Urinary bladder (tissue), 4 donors: ENCODE measurements around the gene PHKA2. TPM values are rescaled to one million over a fixed set of nuclear protein-coding genes. Genes with fewer than 3 reads are reported as not detected.
"Not testable (repeated sequence)": the region's sequence is repeated elsewhere in the genome, so short reads cannot be mapped to it uniquely, and the experiment has no call there.

Source experiments
- DNase-seq: peaks from one replicate; pipeline ENCODE4 v3.0.0-alpha.2; 2015; ENCODE audit errors: extremely low spot score
- H3K27ac ChIP-seq: one replicate; pipeline ENCODE4 v1.5.1; 2013; ENCODE audit warnings: low read depth, mild to moderate bottlenecking, moderate library complexity
- H3K36me3 ChIP-seq: one replicate; pipeline ENCODE4 v1.6.1; 2013; ENCODE audit warnings: mild to moderate bottlenecking, moderate library complexity; ENCODE audit not compliant: insufficient read depth
- H3K4me1 ChIP-seq: one replicate; pipeline ENCODE4 v1.6.1; 2013; ENCODE audit warnings: mild to moderate bottlenecking, moderate library complexity; ENCODE audit not compliant: insufficient read depth
- H3K4me3 ChIP-seq: one replicate; pipeline ENCODE4 v1.5.1; 2013; ENCODE audit warnings: low read depth, low read length
- WGBS: extraction: QIAGEN DNeasy Blood & Tissue Kit; methylation state at CpG from one replicate; pipeline ENCODE4 v1.1.7; 2013; 5-methylcytosine and 5-hydroxymethylcytosine counted together
- polyA plus RNA-seq: library from polyadenylated mRNA; stranded (reverse); fragments of 200-250 nt; gene quantifications from one replicate; pipeline ENCODE4 v1.2.3, GENCODE V29; 2013
- small RNA-seq: library from RNA; depleted of rRNA; stranded (forward); fragments of <200 nt; gene quantifications from one replicate; pipeline ENCODE3, GENCODE V24; 2014
- total RNA-seq: library from RNA; depleted of rRNA; stranded (reverse); fragments of >200 nt; gene quantifications from one replicate; pipeline ENCODE4 v1.2.3, GENCODE V29; 2014
- donor health status: healthy with polysubstance abuse.
- donor health status: healthy.

PHKA2 gene
- total and polyA plus RNA-seq, 2 donors: 14.7 to 20.6 TPM

GRCh38 chrX:18872621-18873020 lies 111.3 kb downstream of the PHKA2 start:
- Histone ChIP-seq H3K4me3 (no peak overlapping the region), H3K36me3 (no peaks in the 10 kb centered on the region), H3K27ac (no peak overlapping the region), H3K4me1 (no peaks in the 10 kb centered on the region)
- WGBS: 86% methylated on average over 8 of the region's 8 CpGs
- DNase-seq: no peak

- DNase-seq: no peak
- no peak overlapping the region for H3K4me3 ChIP-seq
- H3K4me1 ChIP-seq: no peaks in the 10 kb centered on the region
- WGBS: 73% methylated on average over 12 of the region's 12 CpGs
- no peak overlapping the region for H3K27ac ChIP-seq
- no peaks in the 10 kb centered on the region for H3K36me3 ChIP-seq
Observed at GRCh38 chrX:18871970-18872369, 111.9 kb downstream of the PHKA2 start.

GRCh38 chrX:18871161-18871890 lies 112.6 kb downstream of the PHKA2 start:
- H3K27ac ChIP-seq: no peak overlapping the region
- 52% methylated on average over 10 of the region's 10 CpGs for WGBS
- no peak for DNase-seq

GRCh38 chrX:18864390-18864920 lies 119.5 kb downstream of the PHKA2 start:
- DNase-seq: no peak
- Histone ChIP-seq H3K4me1 (no peaks in the 10 kb centered on the region), H3K36me3 (no peaks in the 10 kb centered on the region), H3K27ac (no peak overlapping the region), H3K4me3 (no peak overlapping the region)
- 93% methylated on average over 15 of the region's 15 CpGs for WGBS

More at GRCh38 chrX:18871161-18871890, 112.6 kb downstream of the PHKA2 start:
- Histone ChIP-seq H3K36me3 (no peaks in the 10 kb centered on the region), H3K4me3 (no peak overlapping the region), H3K4me1 (no peaks in the 10 kb centered on the region)

- no peaks in the 10 kb centered on the region for H3K4me1 ChIP-seq
- no peak for DNase-seq
- no peak overlapping the region for H3K27ac ChIP-seq
- 75% methylated on average over 5 of the region's 5 CpGs for WGBS
- no peak overlapping the region for H3K4me3 ChIP-seq
- no peaks in the 10 kb centered on the region for H3K36me3 ChIP-seq
Observed at GRCh38 chrX:18861511-18861910, 122.4 kb downstream of the PHKA2 start.

- Histone ChIP-seq H3K27ac (no peak overlapping the region), H3K4me3 (no peak overlapping the region), H3K36me3 (no peaks in the 10 kb centered on the region), H3K4me1 (no peaks in the 10 kb centered on the region)
- 42% methylated on average over 1 of the region's 1 CpG for WGBS
- no peak for DNase-seq
Observed at GRCh38 chrX:18856645-18856997, 127.3 kb downstream of the PHKA2 start.

- DNase-seq: no peak
- no peak overlapping the region for H3K27ac ChIP-seq
- 65% methylated on average over 1 of the region's 1 CpG for WGBS
- no peak overlapping the region for H3K4me3 ChIP-seq
- no peaks in the 10 kb centered on the region for H3K36me3 ChIP-seq
- no peaks in the 10 kb centered on the region for H3K4me1 ChIP-seq
Observed at GRCh38 chrX:18855919-18856644, 127.8 kb downstream of the PHKA2 start.

- H3K4me1 ChIP-seq: not testable (repeated sequence)
Observed at GRCh38 chrX:18847901-18848300, 136.0 kb downstream of the PHKA2 start.

More at GRCh38 chrX:18847901-18848300, 136.0 kb downstream of the PHKA2 start:
- WGBS: 78% methylated on average over 3 of the region's 3 CpGs
- H3K27ac ChIP-seq, H3K36me3 ChIP-seq, H3K4me3 ChIP-seq, DNase-seq: not testable (repeated sequence)

Small RNAs within 50 kb of the gene (small RNA-seq; reads per million reads assigned to genes)
- gene RN7SL48P: not detected

Other genes with a start within 250 kb of the PHKA2 start
- gene ADGRG2, start 138.4 kb upstream of the PHKA2 start, total RNA-seq: 1.5 TPM
- gene ADGRG2, start 138.4 kb upstream of the PHKA2 start, polyA plus RNA-seq: 2.4 TPM